HepG2 (cell line): Measurements from ENCODE around the gene ZNF281. TPM values are rescaled to one million over a fixed set of nuclear protein-coding genes. Genes with fewer than 3 reads are reported as not detected.

Source experiments
- ATAC-seq: fragments of 200-7000 bp; cut with Tn5 transposase; 3 replicates; pipeline ENCODE4 v1.9.1; 2020; ENCODE audit warnings: mild to moderate bottlenecking, moderate library complexity
- BruUV-seq: library from RNA; stranded (reverse); fragments of 400-500 nt; replicated peaks from 2 replicates; lab custom pipeline; 2021; lab: Mats Ljungman, UMichigan
- CTCF ChIA-PET: fragments of 300-600 bp; formaldehyde crosslinking; extraction: SDS; loops from one replicate; lab custom pipeline; 2021; ENCODE audit warnings: low total read pairs, inconsistent platforms, low intra/inter-chr PET ratio; lab: Yijun Ruan, JAX
- POLR2A ChIA-PET: fragments of 350-600 bp; sonication (Branson Sonifier 250); formaldehyde crosslinking; loops from one replicate; lab custom pipeline; 2020; ENCODE audit warnings: antibody characterized with exemption, inconsistent platforms; lab: Yijun Ruan, JAX
- DNase-seq: peaks from one replicate; pipeline ENCODE4 v3.0.0-alpha.2; 2015; ENCODE audit warnings: low spot score
- FAIRE-seq: peaks from 3 replicates; lab custom pipeline; 2011; peaks lifted over from hg19 to GRCh38; lab: Jason Lieb, UNC
- H2AFZ ChIP-seq: one replicate; pipeline ENCODE4 v1.6.1; 2011; ENCODE audit warnings: low read length, inconsistent platforms
- H3K27ac ChIP-seq: fragments of 300-600 bp; 3 replicates; pipeline ENCODE4 v1.8.0; 2011; ENCODE audit warnings: mixed run types, mild to moderate bottlenecking, mixed read lengths, low read length, inconsistent platforms; ENCODE audit not compliant: insufficient read depth; ENCODE audit errors: extremely low read length
- H3K27me3 ChIP-seq, 2 experiments: fragments of 200-600 bp in 1 of 2; 2 replicates in 1 of 2; 3 replicates in 1 of 2; pipeline versions ENCODE4 v1.6.0 to v1.8.0; 2011; ENCODE audit warnings: low read length in 2 of 2, mild to moderate bottlenecking in 2 of 2, moderate library complexity in 2 of 2, inconsistent platforms in 1 of 2; ENCODE audit not compliant: insufficient read depth in 2 of 2, control insufficient read depth in 1 of 2
- H3K36me3 ChIP-seq, 2 experiments: fragments of 200-600 bp in 1 of 2; replicated peaks in 1 of 2; 2 replicates in 1 of 2; 3 replicates in 1 of 2; pipeline versions ENCODE4 v1.5.1 to v1.8.0; 2011; ENCODE audit warnings: low read length in 2 of 2, inconsistent platforms in 1 of 2; ENCODE audit not compliant: insufficient read depth in 2 of 2, control insufficient read depth in 1 of 2
- H3K4me1 ChIP-seq: 2 replicates; pipeline ENCODE4 v1.5.1; 2012; ENCODE audit warnings: low read length, inconsistent platforms; ENCODE audit not compliant: insufficient read depth
- H3K4me2 ChIP-seq: 2 replicates; pipeline ENCODE4 v1.6.0; 2011; ENCODE audit warnings: low read depth, low read length, inconsistent platforms
- H3K4me3 ChIP-seq, 3 experiments: fragments of 200-600 bp in 1 of 3; sonication (generic), shearing (Covaris generic) in 1 of 3; replicated peaks in 1 of 3; 2 replicates each; pipeline ENCODE4 v1.5.1; 2011 to 2016; ENCODE audit warnings: low read length in 3 of 3, inconsistent platforms in 2 of 3, low read depth in 2 of 3, mild to moderate bottlenecking in 2 of 3, control low read depth in 1 of 3, mixed read lengths in 1 of 3; ENCODE audit not compliant: insufficient read depth in 1 of 3
- H3K79me2 ChIP-seq: one replicate; pipeline ENCODE4 v1.6.1; 2011; ENCODE audit warnings: low read length, inconsistent platforms; ENCODE audit not compliant: insufficient read depth
- H3K9ac ChIP-seq: 2 replicates; pipeline ENCODE4 v1.6.0; 2011; ENCODE audit warnings: mild to moderate bottlenecking, low read depth, low read length, inconsistent platforms; ENCODE audit not compliant: insufficient read depth
- H3K9me3 ChIP-seq: 2 replicates; pipeline ENCODE4 v1.5.1; 2012; ENCODE audit warnings: mild to moderate bottlenecking, low read length
- H4K20me1 ChIP-seq: 2 replicates; pipeline ENCODE4 v1.6.0; 2011; ENCODE audit warnings: inconsistent platforms, mild to moderate bottlenecking, low read length, moderate library complexity; ENCODE audit not compliant: insufficient read depth
- ATF5 ChIP-seq: sonication (generic); formaldehyde crosslinking; IDR thresholded peaks from 2 replicates; pipeline ENCODE4 v1.4.0; 2020; ENCODE audit warnings: mild to moderate bottlenecking, low read depth, missing genetic modification reagents
- KMT2A ChIP-seq: sonication (generic); formaldehyde crosslinking; IDR thresholded peaks from 2 replicates; pipeline ENCODE4 v1.4.0; 2020; ENCODE audit warnings: missing genetic modification reagents
- PRPF4 ChIP-seq: fragments of 200-400 bp; formaldehyde crosslinking; IDR thresholded peaks from 2 replicates; pipeline ENCODE4 v1.6.1; 2016; ENCODE audit warnings: low read length, low read depth; ENCODE audit not compliant: poor library complexity, severe bottlenecking
- RARA ChIP-seq: IDR thresholded peaks from 2 replicates; pipeline ENCODE4 v1.6.1; 2016; ENCODE audit warnings: missing genetic modification reagents, missing compliant biosample characterization
- SP140L ChIP-seq: sonication (generic); formaldehyde crosslinking; IDR thresholded peaks from 2 replicates; pipeline ENCODE4 v1.4.0; 2020; ENCODE audit warnings: missing genetic modification reagents, borderline replicate concordance
- TERF1 ChIP-seq: sonication (generic); formaldehyde crosslinking; IDR thresholded peaks from 2 replicates; pipeline ENCODE4 v1.8.0; 2022; ENCODE audit warnings: mild to moderate bottlenecking, missing genetic modification reagents, moderate library complexity
- ZNF121 ChIP-seq: sonication (generic); formaldehyde crosslinking; IDR thresholded peaks from 2 replicates; pipeline ENCODE4 v1.5.0; 2020; ENCODE audit warnings: mild to moderate bottlenecking, missing genetic modification reagents
- ZNF207 ChIP-seq: fragments of 450-650 bp; IDR thresholded peaks from 2 replicates; pipeline ENCODE4 v1.6.1; 2016; ENCODE audit warnings: antibody characterized with exemption, borderline replicate concordance
- ZNF501 ChIP-seq: sonication (generic); formaldehyde crosslinking; IDR thresholded peaks from 2 replicates; pipeline ENCODE4 v1.5.1; 2020; ENCODE audit warnings: mild to moderate bottlenecking, moderate library complexity, missing genetic modification reagents
- ZNF597 ChIP-seq: sonication (generic); formaldehyde crosslinking; IDR thresholded peaks from 2 replicates; pipeline ENCODE4 v1.5.0; 2020; ENCODE audit warnings: missing genetic modification reagents
- WGBS: methylation state at CpG from one replicate; pipeline ENCODE4 v1.1.6; 2017; ENCODE audit warnings: low lambda C conversion rate; 5-methylcytosine and 5-hydroxymethylcytosine counted together
- in situ Hi-C: cut with HindIII; loops from 2 replicates; pipeline ENCODE4 v1.10.0; 2017; ENCODE audit warnings: low pct_unique_long_range_greater_than_20kb; ENCODE audit not compliant: extremely low pct_ligation_motif_present
- intact Hi-C: fragments of 100-400 bp; cut with micrococcal nuclease; formaldehyde crosslinking; loops from one replicate; pipeline ENCODE4 v1.10.0; 2022; ENCODE audit not compliant: unreplicated experiment
- polyA plus RNA-seq, 8 experiments: library from polyadenylated mRNA; depleted of rRNA in 3 of 8; stranded (reverse) in 7 of 8; unstranded in 1 of 8; fragments of >200 nt; fragmentation: Illumina TruSeq in 4 of 8; extraction: Trizol in 4 of 8; gene quantifications; 2 replicates each; pipeline versions ENCODE4 v1.2.1 to v1.2.3, GENCODE V29; 2011 to 2016; ENCODE audit warnings: low read depth in 4 of 8, missing spikeins in 1 of 8, mixed read lengths in 1 of 8; ENCODE audit not compliant: insufficient read depth in 1 of 8
- total RNA-seq, 5 experiments: library from RNA; depleted of rRNA; stranded (reverse); fragments of >200 nt; fragmentation: Illumina TruSeq; extraction: Trizol; gene quantifications; 2 replicates each; pipeline ENCODE4 v1.2.3, GENCODE V29; 2016; ENCODE audit warnings: low read depth in 1 of 5
- TF ChIP-seq, protein P1 (sequence below): sonication (generic); formaldehyde crosslinking; IDR thresholded peaks from 2 replicates; pipeline ENCODE4 v1.4.0; 2020; ENCODE audit warnings: missing genetic modification reagents, borderline replicate concordance
- TF ChIP-seq, protein P2 (sequence below): sonication (generic); formaldehyde crosslinking; IDR thresholded peaks from 2 replicates; pipeline ENCODE4 v1.4.0; 2020; ENCODE audit warnings: missing genetic modification reagents

ZNF281 gene
- total and polyA plus RNA-seq, 2 of the 13 experiments (the other 11 are each of a cell fraction or from before 2014, with no cell fraction given): 7.7 to 20.6 TPM

DNA sequence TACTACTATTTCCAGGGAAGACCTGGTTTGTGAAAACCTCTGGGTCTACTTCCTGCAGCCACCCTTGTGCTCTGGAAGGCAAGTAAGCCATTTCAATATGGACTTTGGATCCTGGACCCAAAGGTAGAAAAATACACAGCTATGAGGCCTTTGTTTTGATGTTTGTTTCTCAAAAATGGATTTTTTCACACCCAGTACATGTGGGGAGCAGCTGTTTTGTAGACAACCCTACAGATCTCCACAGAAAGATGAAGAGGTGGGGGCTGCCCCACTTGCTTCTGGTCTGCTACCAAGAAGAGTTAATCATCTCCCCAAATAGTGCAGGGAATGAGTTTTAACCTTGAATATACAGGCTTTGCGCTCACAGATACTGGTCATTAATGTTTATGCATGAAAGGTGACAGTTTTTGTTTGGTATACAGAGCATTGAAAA, 29.2 kb downstream of the ZNF281 start (continued):
- no peak for TF ChIP-seq ATF5 (CRISPR knock-in tag)

GRCh38 chr1:200379940-200380588, 29.8 kb downstream of the ZNF281 start:
- ChIA-PET POLR2A (interaction anchor here (0.9 to 1.4 kb wide), 5 partner anchors 8 to 65 kb away, joined by 3 to 11 read pairs (median 4); no protein-coding TSS in a partner anchor), CTCF (no interaction called here)
- H3K4me2 ChIP-seq: peak overlapping the region; percentile 59
- peak overlapping the region; percentile 44 for H3K9ac ChIP-seq
- FAIRE-seq (no peak), ATAC-seq (no peak), DNase-seq (no peak)
- peak overlapping the region in 1 of 3 experiments; percentile 20; a peak in 2 of 6 replicates for H3K4me3 ChIP-seq
- H4K20me1 ChIP-seq: no peaks in the 10 kb centered on the region
- in situ Hi-C loops (no loop called here), intact Hi-C loops (loop anchor here (10.0 kb wide), 1 partner anchor 65 kb away; no protein-coding TSS in a partner anchor)
- no TSS peak for BruUV-seq
- no peaks in the 10 kb centered on the region for H3K27me3 ChIP-seq
- H3K36me3 ChIP-seq: no peaks in the 10 kb centered on the region; a peak in 1 of 5 replicates
- H3K4me1 ChIP-seq: peaks cover 78% of the 10 kb centered on the region
- no peaks in the 10 kb centered on the region for H3K9me3 ChIP-seq
- 50% methylated on average over 2 of the region's 3 CpGs for WGBS
- peak overlapping the region; percentile 47 for H3K27ac ChIP-seq
- no peak overlapping the region for H2AFZ ChIP-seq
- no peaks in the 10 kb centered on the region for H3K79me2 ChIP-seq
- TF ChIP-seq PRPF4: no peak
- no peak for TF ChIP-seq KMT2A
- TF ChIP-seq TERF1 (CRISPR knock-in tag): no peak
- TF ChIP-seq, protein P1, sequence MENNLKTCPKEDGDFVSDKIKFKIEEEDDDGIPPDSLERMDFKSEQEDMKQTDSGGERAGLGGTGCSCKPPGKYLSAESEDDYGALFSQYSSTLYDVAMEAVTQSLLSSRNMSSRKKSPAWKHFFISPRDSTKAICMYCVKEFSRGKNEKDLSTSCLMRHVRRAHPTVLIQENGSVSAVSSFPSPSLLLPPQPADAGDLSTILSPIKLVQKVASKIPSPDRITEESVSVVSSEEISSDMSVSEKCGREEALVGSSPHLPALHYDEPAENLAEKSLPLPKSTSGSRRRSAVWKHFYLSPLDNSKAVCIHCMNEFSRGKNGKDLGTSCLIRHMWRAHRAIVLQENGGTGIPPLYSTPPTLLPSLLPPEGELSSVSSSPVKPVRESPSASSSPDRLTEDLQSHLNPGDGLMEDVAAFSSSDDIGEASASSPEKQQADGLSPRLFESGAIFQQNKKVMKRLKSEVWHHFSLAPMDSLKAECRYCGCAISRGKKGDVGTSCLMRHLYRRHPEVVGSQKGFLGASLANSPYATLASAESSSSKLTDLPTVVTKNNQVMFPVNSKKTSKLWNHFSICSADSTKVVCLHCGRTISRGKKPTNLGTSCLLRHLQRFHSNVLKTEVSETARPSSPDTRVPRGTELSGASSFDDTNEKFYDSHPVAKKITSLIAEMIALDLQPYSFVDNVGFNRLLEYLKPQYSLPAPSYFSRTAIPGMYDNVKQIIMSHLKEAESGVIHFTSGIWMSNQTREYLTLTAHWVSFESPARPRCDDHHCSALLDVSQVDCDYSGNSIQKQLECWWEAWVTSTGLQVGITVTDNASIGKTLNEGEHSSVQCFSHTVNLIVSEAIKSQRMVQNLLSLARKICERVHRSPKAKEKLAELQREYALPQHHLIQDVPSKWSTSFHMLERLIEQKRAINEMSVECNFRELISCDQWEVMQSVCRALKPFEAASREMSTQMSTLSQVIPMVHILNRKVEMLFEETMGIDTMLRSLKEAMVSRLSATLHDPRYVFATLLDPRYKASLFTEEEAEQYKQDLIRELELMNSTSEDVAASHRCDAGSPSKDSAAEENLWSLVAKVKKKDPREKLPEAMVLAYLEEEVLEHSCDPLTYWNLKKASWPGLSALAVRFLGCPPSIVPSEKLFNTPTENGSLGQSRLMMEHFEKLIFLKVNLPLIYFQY (CRISPR knock-in tag): no peak
- TF ChIP-seq RARA: no peak
- no peak for TF ChIP-seq ZNF207
- no peak for TF ChIP-seq ZNF597 (CRISPR knock-in tag)
- TF ChIP-seq, protein P2, sequence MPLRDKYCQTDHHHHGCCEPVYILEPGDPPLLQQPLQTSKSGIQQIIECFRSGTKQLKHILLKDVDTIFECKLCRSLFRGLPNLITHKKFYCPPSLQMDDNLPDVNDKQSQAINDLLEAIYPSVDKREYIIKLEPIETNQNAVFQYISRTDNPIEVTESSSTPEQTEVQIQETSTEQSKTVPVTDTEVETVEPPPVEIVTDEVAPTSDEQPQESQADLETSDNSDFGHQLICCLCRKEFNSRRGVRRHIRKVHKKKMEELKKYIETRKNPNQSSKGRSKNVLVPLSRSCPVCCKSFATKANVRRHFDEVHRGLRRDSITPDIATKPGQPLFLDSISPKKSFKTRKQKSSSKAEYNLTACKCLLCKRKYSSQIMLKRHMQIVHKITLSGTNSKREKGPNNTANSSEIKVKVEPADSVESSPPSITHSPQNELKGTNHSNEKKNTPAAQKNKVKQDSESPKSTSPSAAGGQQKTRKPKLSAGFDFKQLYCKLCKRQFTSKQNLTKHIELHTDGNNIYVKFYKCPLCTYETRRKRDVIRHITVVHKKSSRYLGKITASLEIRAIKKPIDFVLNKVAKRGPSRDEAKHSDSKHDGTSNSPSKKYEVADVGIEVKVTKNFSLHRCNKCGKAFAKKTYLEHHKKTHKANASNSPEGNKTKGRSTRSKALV (CRISPR knock-in tag): no peak
- peak; percentile 56; the same call in 1 of the 2 replicates for TF ChIP-seq ZNF501
- peak; percentile 70; the same call in 1 of the 2 replicates for TF ChIP-seq ZNF121 (CRISPR knock-in tag)
- TF ChIP-seq SP140L (CRISPR knock-in tag): no peak
